Parathyroid adenoma (tissue), 2 donors: ENCODE data around the gene POU2AF2.

ENCODE experiments used
- H2AFZ ChIP-seq: fragments of 300-600 bp; sonication (generic); one replicate; pipeline ENCODE4 v1.7.0; 2017; ENCODE audit warnings: antibody characterized with exemption, mild to moderate bottlenecking
- H3K27ac ChIP-seq: fragments of 300-600 bp; sonication (generic); one replicate; pipeline ENCODE4 v1.7.0; 2017
- H3K27me3 ChIP-seq: fragments of 300-600 bp; sonication (generic); one replicate; pipeline ENCODE4 v1.7.0; 2017; ENCODE audit warnings: low read length; ENCODE audit not compliant: control insufficient read depth, insufficient read depth
- H3K36me3 ChIP-seq: fragments of 300-600 bp; sonication (generic); one replicate; pipeline ENCODE4 v1.7.0; 2017; ENCODE audit warnings: low read length; ENCODE audit not compliant: control insufficient read depth, insufficient read depth
- H3K4me1 ChIP-seq: fragments of 300-600 bp; sonication (generic); one replicate; pipeline ENCODE4 v1.7.0; 2017; ENCODE audit warnings: control low read depth
- H3K4me2 ChIP-seq: fragments of 300-600 bp; sonication (generic); one replicate; pipeline ENCODE4 v1.7.0; 2017; ENCODE audit warnings: low read length
- H3K4me3 ChIP-seq: fragments of 300-600 bp; sonication (generic); one replicate; pipeline ENCODE4 v1.7.0; 2017; ENCODE audit warnings: low read depth, low read length
- H3K79me2 ChIP-seq: fragments of 300-600 bp; sonication (generic); one replicate; pipeline ENCODE4 v1.7.0; 2017; ENCODE audit warnings: control low read depth
- H3K9ac ChIP-seq: fragments of 300-600 bp; sonication (generic); one replicate; pipeline ENCODE4 v1.7.0; 2017; ENCODE audit warnings: mild to moderate bottlenecking
- H3K9me3 ChIP-seq: fragments of 300-600 bp; sonication (generic); one replicate; pipeline ENCODE4 v1.7.0; 2017; ENCODE audit warnings: low read length; ENCODE audit not compliant: control insufficient read depth
- TF ChIP-seq, protein P1 (sequence below): fragments of 300-600 bp; sonication (generic); IDR thresholded peaks from one replicate; pipeline ENCODE4 v1.7.0; 2017; ENCODE audit warnings: antibody characterized with exemption, mild to moderate bottlenecking
- donor health status: primary hyperparathyroidism.

POU2AF2 gene

DNA sequence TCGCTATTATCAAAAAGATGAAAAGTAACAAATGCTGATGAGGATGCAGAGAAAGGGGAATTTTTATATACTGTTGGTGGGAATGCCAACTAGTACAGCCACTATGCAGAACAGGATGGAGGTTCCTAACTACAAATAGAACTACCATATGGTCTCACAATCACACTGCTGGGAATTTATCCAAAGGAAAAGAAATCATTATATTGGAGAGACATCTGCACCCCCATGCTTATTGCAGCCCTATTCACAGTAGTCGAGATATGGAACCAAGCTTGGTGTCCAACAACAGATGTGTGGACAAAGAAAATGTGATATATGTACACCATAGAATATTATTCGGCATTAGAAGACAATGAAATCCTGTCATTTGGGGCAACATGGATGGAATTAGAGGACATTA lies 19.6 kb upstream of the POU2AF2 start:
- Histone ChIP-seq H3K36me3 (no peaks in the 10 kb centered on the region), H3K27ac (no peak overlapping the region), H3K4me2 (no peak overlapping the region), H3K79me2 (no peaks in the 10 kb centered on the region), H3K9me3 (no peaks in the 10 kb centered on the region), H3K27me3 (no peaks in the 10 kb centered on the region), H3K4me1 (no peaks in the 10 kb centered on the region), H3K4me3 (no peak overlapping the region), H3K9ac (no peak overlapping the region), H2AFZ (no peak overlapping the region)
- TF ChIP-seq, protein P1, sequence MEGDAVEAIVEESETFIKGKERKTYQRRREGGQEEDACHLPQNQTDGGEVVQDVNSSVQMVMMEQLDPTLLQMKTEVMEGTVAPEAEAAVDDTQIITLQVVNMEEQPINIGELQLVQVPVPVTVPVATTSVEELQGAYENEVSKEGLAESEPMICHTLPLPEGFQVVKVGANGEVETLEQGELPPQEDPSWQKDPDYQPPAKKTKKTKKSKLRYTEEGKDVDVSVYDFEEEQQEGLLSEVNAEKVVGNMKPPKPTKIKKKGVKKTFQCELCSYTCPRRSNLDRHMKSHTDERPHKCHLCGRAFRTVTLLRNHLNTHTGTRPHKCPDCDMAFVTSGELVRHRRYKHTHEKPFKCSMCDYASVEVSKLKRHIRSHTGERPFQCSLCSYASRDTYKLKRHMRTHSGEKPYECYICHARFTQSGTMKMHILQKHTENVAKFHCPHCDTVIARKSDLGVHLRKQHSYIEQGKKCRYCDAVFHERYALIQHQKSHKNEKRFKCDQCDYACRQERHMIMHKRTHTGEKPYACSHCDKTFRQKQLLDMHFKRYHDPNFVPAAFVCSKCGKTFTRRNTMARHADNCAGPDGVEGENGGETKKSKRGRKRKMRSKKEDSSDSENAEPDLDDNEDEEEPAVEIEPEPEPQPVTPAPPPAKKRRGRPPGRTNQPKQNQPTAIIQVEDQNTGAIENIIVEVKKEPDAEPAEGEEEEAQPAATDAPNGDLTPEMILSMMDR, result no peak

DNA sequence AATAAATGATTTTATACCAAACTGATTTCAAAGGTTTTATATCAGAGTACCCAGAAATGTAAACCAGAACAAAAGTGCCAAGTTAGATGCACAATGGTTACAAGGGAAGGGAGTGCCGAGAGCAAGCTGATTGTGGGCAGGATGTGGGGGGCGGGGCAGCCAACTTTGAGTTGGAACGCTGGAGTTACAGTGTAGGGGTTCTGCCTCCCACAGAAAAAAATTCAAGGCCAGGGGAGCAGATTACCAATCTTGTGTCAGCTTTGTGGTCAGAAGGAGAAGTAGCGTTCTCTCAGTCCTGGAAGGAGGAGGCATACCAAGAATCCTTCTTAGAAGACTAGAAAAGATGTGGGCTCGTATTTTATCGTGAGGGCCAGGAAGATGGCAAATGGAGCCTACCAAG lies 15.9 kb upstream of the POU2AF2 start:
- Histone ChIP-seq H3K9me3 (no peaks in the 10 kb centered on the region), H3K36me3 (no peaks in the 10 kb centered on the region), H2AFZ (no peak overlapping the region), H3K4me1 (no peaks in the 10 kb centered on the region), H3K4me2 (no peak overlapping the region), H3K4me3 (no peak overlapping the region), H3K27ac (no peak overlapping the region), H3K79me2 (no peaks in the 10 kb centered on the region), H3K27me3 (no peaks in the 10 kb centered on the region), H3K9ac (no peak overlapping the region)
- TF ChIP-seq, protein P1, result no peak

DNA sequence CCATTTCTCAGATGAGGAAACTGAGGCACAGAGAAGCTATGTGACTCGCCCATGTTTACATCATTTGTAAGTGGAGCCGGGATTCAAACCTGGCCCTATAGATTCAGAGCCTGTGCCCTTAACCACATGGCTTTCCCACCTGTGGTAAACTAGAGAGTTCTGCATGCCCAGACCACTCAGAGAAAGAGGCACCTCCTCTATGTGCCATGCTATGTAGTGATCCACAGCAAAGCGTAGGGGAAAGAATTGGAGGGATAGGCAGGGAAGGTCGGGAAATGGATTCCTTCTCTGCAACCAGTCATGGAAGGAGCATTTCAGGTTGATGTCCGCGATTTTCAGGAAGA lies 15.4 kb upstream of the POU2AF2 start:
- Histone ChIP-seq H3K4me1 (no peaks in the 10 kb centered on the region), H2AFZ (peak overlapping the region; percentile 85), H3K9ac (no peak overlapping the region), H3K4me2 (peak overlapping the region; percentile 49), H3K9me3 (no peaks in the 10 kb centered on the region), H3K27ac (no peak overlapping the region), H3K79me2 (no peaks in the 10 kb centered on the region), H3K4me3 (peak overlapping the region; percentile 62), H3K36me3 (no peaks in the 10 kb centered on the region), H3K27me3 (no peaks in the 10 kb centered on the region)
- TF ChIP-seq, protein P1, result no peak

DNA sequence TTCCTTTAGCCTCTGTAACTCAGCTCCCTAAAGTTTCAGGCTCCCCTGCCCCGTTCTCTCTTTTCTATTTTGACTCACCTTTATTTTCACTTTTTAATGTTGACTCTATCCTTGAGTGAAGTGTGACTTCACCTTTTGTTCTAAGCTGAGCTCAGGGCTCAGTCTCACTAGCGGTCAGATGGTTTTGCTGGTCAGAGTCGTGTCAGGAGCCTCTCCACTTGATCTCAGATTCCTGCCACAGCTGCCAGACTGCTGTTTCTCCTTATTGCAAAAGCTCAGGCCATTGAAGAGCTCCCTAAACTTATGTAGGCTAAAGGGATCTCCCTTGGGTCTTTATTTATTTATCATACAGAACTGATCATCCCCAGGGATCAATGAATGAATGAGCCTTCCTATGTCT lies 13.7 kb upstream of the POU2AF2 start:
- Histone ChIP-seq H3K4me2 (no peak overlapping the region), H3K9me3 (no peaks in the 10 kb centered on the region), H3K9ac (no peak overlapping the region), H3K79me2 (no peaks in the 10 kb centered on the region), H3K4me3 (no peak overlapping the region), H3K4me1 (no peaks in the 10 kb centered on the region), H2AFZ (no peak overlapping the region), H3K27ac (no peak overlapping the region), H3K36me3 (no peaks in the 10 kb centered on the region), H3K27me3 (no peaks in the 10 kb centered on the region)
- TF ChIP-seq, protein P1, result no peak

DNA sequence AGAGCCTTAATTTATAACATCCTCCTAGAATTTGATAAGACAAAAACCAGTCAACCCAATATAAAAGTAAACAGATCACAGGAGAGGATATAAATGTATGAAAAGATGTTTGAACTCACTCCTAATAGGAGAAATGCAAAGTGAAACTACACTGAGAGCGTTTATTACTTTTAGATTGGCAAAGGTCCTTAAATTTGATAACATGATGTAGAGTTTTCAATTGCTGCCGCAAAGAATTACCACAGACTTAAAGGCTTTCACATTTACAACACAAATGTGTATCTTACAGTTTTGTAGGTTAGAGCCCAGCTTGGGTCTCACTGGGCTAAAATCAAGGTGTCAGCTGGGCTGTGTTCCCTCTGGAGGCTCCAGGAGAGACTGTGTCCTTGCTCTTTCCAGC lies 9.1 kb upstream of the POU2AF2 start:
- TF ChIP-seq, protein P1, result no peak
- Histone ChIP-seq H3K27ac (no peak overlapping the region), H3K4me2 (no peak overlapping the region), H3K27me3 (no peaks in the 10 kb centered on the region), H3K36me3 (no peaks in the 10 kb centered on the region), H2AFZ (no peak overlapping the region), H3K4me1 (no peaks in the 10 kb centered on the region), H3K4me3 (no peak overlapping the region), H3K9ac (no peak overlapping the region), H3K79me2 (no peaks in the 10 kb centered on the region), H3K9me3 (no peaks in the 10 kb centered on the region)
